Activated gamma-delta T cell treated with Interleukin-2 at 50 U/mL for 16 hours (primary cell): Measurements from ENCODE around the gene TCL1A.
"Not testable (repeated sequence)": the region's sequence is repeated elsewhere in the genome, so short reads cannot be mapped to it uniquely, and the experiment has no call there.

Experiments used
- DNase-seq: peaks from one replicate; pipeline ENCODE4 v3.0.0-alpha.2; 2020

Gene TCL1A

GRCh38 chr14:95713596-95714371, at the start of gene TCL1A:
TSS of gene TCL1A (minus strand) at chr14:95714125. CDS start at chr14:95714066, 59 bp downstream.
- DNase-seq: no peak

GRCh38 chr14:95763032-95763431, 49.1 kb upstream of the TCL1A start:
- not testable (repeated sequence) for DNase-seq

GRCh38 chr14:95761436-95761835, 47.5 kb upstream of the TCL1A start:
- no peak for DNase-seq

GRCh38 chr14:95760596-95760995, 46.7 kb upstream of the TCL1A start:
- no peak for DNase-seq

GRCh38 chr14:95759941-95760340, 46.0 kb upstream of the TCL1A start:
- no peak for DNase-seq

GRCh38 chr14:95758331-95758730, 44.4 kb upstream of the TCL1A start:
- no peak for DNase-seq

GRCh38 chr14:95756751-95757150, 42.8 kb upstream of the TCL1A start:
- no peak for DNase-seq

- DNase-seq: no peak
Measured at GRCh38 chr14:95756127-95756526, 42.2 kb upstream of the TCL1A start.

- no peak for DNase-seq
Measured at GRCh38 chr14:95741781-95742180, 27.9 kb upstream of the TCL1A start.

- DNase-seq: no peak
Measured at GRCh38 chr14:95741038-95741490, 27.1 kb upstream of the TCL1A start.

- no peak for DNase-seq
Measured at GRCh38 chr14:95739356-95739755, 25.4 kb upstream of the TCL1A start.

- DNase-seq: no peak
Measured at GRCh38 chr14:95733212-95733611, 19.3 kb upstream of the TCL1A start.

- DNase-seq: no peak
Measured at GRCh38 chr14:95730126-95730525, 16.2 kb upstream of the TCL1A start.

- not testable (repeated sequence) for DNase-seq
Measured at GRCh38 chr14:95729402-95730028, 15.6 kb upstream of the TCL1A start.

- DNase-seq: no peak
Measured at GRCh38 chr14:95727056-95727700, 13.3 kb upstream of the TCL1A start.

GRCh38 chr14:95725685-95726336, 11.9 kb upstream of the TCL1A start:
- DNase-seq: no peak

- no peak for DNase-seq
Measured at GRCh38 chr14:95722525-95723190, 8.7 kb upstream of the TCL1A start.

- DNase-seq: no peak
Measured at GRCh38 chr14:95712398-95712797, 1.5 kb downstream of the TCL1A start.

- no peak for DNase-seq
Measured at GRCh38 chr14:95711476-95712176, 2.3 kb downstream of the TCL1A start.

GRCh38 chr14:95710106-95710505, 3.8 kb downstream of the TCL1A start:
- no peak for DNase-seq

GRCh38 chr14:95707327-95707726, 6.6 kb downstream of the TCL1A start:
- no peak for DNase-seq

GRCh38 chr14:95705518-95705917, 8.4 kb downstream of the TCL1A start:
- DNase-seq: no peak
